GM21528 (cell line): ENCODE data around the gene CDK9.
"Not testable (repeated sequence)": the region's sequence is repeated elsewhere in the genome, so short reads cannot be mapped to it uniquely, and the experiment has no call there.

Experiments used
- ATAC-seq: cut with Tn5 transposase; IDR thresholded peaks from one replicate; pipeline ENCODE4 v1.9.1; 2021; ENCODE audit warnings: mild to moderate bottlenecking, moderate library complexity; ENCODE audit not compliant: unreplicated experiment, low FRiP score

The CDK9 gene

DNA sequence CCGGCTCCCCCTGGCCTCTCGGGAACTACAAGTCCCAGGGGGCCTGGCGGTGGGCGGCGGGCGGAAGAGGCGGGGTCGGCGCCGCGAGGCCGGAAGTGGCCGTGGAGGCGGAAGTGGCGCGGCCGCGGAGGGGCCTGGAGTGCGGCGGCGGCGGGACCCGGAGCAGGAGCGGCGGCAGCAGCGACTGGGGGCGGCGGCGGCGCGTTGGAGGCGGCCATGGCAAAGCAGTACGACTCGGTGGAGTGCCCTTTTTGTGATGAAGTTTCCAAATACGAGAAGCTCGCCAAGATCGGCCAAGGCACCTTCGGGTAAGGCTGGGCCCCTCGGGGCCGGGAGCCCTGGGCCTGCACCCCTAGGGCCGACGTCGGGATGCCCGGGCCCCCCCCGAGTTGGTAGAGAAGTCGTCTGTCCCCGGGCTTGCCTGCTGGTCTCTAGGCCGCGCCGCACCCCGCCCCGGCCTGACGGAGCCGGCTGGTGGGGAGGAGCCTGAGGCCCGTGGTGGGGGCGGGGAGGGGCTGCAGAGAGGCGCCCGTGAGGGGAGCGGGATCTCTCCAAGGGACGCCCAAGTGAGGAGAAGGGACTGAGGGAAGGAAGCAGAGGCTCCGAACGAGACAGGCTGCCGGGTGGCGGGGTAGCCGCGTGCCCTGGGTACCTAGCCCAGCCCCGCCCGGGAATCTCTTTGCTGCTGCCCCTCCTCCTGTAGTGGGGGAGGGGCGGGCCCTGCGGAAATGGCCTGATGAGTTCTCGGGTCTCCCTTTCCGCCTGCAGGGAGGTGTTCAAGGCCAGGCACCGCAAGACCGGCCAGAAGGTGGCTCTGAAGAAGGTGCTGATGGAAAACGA is at the start of gene CDK9:
Gene CDK9 (plus strand): TSS at position 102 of the 840 bp plus-strand sequence. CDS start 115 bp downstream, at position 217.
- ATAC-seq = peak; percentile 60

DNA sequence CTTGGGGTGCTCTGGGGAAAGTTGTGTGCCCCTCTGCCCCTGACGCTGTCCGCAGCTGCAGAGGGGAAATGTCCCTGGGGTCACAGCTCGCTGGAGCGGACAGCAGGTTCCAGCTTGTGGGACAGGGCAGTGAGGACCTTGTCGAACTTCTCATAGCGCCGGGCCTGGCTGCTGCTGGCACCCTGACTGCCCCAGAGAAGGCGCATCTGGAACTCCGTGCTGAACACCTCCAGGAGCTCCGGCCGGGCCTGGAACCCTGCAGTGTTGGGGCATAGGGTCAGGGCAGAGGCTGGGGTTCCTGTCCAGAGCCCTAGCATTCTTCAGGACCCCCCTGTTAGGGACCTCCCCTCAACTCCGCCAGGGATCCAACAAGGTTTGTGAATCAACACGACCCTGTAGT is 47.2 kb upstream of the CDK9 start:
- ATAC-seq = no peak

- ATAC-seq = no peak
These were observed 46.1 kb upstream of the CDK9 start for GRCh38 chr9:127739614-127740330.

GRCh38 chr9:127741831-127742434 is 43.9 kb upstream of the CDK9 start:
- no peak for ATAC-seq

DNA sequence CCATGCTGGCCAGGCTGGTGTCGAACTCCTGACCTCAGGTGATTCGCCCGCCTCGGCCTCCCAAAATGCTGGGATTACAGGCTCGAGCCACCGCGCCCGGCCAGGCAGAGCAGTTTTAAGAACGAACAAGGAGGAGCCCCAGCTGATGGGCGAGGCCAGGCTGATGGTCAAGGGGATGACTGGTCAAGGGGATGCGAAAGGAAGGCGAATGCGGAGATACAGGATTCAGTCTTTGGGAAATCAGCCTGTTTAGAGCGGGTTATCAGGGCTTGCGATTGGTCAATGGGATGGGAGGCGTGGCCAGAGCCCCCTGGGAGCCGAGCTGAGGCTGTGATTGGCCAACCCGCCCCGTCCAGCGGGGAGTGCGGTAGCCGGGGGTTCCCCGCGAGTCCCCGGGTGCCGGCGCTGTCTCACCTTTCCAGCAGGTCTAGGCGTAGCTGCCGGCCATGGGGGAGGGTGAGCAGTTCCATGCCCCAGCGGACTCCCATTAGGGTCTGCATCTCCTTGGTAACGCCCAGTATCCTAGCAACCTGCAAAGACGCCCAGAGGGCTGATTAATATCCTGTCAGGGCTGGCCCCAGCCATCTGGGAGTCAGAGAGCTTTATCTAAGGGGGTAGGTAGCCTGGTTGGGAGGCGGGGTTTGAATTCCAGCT is 43.3 kb upstream of the CDK9 start:
- ATAC-seq = no peak

GRCh38 chr9:127744398-127745110 is 41.3 kb upstream of the CDK9 start:
- ATAC-seq = no peak

- ATAC-seq = no peak
These were observed 38.8 kb upstream of the CDK9 start for GRCh38 chr9:127746959-127747569.

DNA sequence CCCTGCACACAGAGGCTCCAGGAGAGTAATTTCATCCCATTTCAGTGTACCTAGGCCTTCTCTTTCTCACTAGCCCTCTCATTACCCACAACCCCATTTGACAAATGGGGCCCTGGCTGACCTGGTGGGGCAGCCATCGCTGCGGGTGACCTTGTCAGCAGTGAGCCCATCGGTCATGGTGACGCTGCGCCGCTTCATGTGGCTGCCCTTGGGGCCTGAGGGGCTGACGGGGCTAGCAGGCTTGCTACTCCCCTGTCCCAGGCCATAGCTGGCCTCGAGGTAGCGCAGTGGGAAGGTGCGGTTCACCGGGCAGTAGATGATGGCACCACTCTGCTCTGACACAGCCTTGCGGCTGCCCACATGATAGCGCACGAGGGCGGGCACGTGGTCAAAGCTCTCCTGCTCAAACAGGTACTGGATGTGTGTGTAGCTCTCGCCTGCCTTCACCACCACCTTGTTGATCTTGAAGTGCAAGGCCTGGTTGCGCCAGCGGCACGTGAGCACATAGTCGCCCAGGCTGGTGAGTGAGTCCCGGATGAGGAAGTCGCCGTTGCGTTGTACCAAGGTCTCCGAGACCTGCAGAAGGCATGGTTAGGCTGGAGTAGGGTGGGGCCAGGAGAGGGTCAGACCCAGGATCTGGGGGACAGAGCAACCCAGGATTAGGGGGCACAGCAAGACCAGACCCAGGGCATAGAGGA is 36.6 kb upstream of the CDK9 start:
- ATAC-seq = no peak

GRCh38 chr9:127751269-127752054 is 34.4 kb upstream of the CDK9 start:
- no peak for ATAC-seq

- ATAC-seq = no peak
These were observed 32.7 kb upstream of the CDK9 start for GRCh38 chr9:127753148-127753547.

DNA sequence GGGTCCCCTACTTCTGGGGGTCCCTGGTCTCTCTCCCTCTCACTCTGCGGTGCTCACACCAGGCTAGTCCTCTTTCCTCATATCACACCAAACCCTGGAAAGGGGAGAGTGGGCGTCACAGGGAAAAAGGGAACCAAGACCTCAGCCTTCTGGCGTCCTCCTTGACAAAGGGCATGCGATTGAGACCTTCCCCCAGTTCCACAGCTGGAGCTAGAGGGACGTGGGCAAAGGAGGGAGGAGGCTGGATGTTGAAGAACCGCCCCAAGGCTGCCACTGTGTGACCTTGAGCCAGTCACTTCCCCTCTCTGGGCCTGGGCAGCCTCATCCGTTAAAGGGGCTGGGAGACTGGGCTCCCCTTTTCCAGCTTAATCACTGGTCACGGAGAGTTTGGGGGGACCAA is 32.2 kb upstream of the CDK9 start:
- no peak for ATAC-seq

GRCh38 chr9:127754099-127755060 is 31.5 kb upstream of the CDK9 start:
- no peak for ATAC-seq

DNA sequence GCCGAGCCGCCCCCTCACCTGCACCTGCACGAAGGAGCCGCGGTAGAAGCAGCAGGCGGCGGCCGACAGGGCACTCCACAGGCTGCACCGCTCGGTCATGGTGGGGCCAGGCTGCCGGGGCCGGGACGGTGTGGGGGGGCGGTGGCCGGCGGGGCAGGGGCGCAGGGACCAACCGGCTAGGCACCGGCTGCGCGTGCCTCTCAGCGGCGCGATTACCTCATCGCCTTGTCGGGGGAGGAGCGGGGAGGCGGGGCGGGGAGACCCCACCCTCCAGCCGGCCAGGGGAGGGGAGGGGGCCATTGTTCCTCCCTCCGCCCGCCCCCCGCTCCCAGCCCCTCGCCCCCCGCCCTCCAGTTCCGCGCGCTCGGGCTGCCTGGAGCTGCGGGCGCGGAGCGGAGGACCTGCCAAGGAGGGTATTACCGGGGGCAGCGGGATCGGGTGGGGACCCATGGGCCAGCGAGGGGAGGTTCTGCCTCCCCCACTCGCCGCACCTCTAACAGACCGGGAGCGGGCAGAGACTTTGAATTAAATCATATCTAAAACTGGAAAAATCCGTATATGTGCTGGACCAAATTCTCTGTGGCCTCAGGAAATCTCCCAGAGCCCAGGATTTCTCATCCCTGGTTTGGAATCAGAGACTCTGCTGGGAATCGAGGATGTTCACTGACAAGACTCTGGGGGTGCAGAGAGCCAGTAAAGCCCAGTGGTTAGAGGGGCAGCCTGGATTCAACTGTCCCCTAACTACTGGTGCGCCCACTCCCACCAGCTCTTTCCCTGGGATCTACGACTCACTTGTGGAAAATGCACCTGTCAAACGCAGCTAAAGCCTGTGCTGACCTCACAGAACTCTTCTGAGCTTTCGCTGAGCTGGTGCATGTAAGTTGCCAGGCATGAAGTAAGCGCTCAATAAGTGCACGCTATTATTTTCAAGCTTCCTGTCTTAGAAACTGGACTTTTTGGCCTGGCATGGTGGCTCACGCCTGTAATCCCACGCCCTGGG is 30.5 kb upstream of the CDK9 start:
- no peak for ATAC-seq

DNA sequence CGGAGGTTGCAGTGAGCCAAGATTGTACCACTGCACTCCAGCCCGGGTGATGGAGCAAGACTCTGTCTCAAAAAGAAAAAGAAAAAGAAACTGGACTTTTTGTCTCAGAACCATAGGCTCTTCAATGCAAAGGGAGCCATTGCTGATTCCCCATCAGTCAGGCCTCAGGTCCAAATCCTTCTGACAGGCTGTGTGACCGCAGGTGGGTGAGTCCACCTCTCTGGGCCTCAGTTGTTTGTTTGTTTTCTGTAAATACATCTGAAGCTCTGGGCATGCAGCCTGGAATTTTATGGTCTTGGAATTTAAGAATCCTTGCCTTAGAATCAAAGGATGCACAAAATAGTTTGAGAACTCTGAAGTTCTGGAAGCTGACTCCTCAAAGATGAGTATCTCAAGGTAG is 29.6 kb upstream of the CDK9 start:
- ATAC-seq = no peak

- ATAC-seq = not testable (repeated sequence)
These were observed 29.1 kb upstream of the CDK9 start for GRCh38 chr9:127756776-127757175.

DNA sequence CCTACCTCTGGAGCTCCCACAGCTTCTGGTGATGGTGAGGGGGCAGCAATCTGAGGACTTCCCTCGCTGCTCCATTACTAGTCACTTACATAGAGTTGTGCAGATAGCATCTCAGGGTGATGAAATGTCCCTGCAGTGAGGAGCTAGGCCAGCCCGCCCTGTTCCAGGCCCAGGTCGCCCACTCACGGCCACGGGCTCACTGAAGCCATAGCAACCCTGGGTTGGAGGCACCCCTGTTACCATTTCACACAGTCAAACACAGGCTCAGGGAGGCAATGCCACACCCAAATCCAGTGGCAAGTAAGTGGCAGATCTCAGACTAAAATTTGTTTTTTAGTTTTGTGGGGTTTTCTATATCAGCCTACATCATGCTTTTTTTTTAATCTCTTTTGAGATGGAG is 27.0 kb upstream of the CDK9 start:
- no peak for ATAC-seq
